ENCODE measurements around the gene EYS. TPM values are rescaled to one million over a fixed set of nuclear protein-coding genes. Genes with fewer than 3 reads are reported as not detected.

EYS gene
- total RNA-seq, 1 donor from 2014 or later = not detected

DNA sequence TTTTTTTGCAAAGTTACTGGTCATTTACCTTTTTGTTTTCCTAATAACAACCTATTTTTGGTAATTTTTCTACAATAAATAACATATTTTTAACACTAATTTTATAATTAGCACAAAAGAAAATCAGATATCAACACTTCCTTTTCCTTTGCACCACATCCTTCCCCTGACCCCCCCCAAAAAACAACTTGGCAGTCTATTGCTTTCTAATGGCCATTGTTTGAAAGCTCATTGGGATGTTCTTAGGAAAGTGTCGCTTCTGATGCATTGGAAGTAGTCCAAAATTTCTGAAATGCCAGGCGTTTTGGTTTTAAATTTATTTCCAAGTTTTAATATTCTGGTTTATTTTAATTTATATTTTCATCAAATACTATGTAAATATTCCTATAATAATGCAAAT, 407.8 kb downstream of the EYS start:
- Histone ChIP-seq H3K36me3 (no peaks in the 10 kb centered on the region), H3K27me3 (no peaks in the 10 kb centered on the region), H3K4me3 (no peak overlapping the region), H3K4me1 (no peaks in the 10 kb centered on the region), H3K27ac (no peak overlapping the region), H3K9me3 (no peaks in the 10 kb centered on the region)
- DNase-seq (ENCODE audit: low spot score in 2 of 2) = no peak
- intact Hi-C loops (cut with DNase I) = no loop called here
- TF ChIP-seq, protein P1, sequence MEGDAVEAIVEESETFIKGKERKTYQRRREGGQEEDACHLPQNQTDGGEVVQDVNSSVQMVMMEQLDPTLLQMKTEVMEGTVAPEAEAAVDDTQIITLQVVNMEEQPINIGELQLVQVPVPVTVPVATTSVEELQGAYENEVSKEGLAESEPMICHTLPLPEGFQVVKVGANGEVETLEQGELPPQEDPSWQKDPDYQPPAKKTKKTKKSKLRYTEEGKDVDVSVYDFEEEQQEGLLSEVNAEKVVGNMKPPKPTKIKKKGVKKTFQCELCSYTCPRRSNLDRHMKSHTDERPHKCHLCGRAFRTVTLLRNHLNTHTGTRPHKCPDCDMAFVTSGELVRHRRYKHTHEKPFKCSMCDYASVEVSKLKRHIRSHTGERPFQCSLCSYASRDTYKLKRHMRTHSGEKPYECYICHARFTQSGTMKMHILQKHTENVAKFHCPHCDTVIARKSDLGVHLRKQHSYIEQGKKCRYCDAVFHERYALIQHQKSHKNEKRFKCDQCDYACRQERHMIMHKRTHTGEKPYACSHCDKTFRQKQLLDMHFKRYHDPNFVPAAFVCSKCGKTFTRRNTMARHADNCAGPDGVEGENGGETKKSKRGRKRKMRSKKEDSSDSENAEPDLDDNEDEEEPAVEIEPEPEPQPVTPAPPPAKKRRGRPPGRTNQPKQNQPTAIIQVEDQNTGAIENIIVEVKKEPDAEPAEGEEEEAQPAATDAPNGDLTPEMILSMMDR (IDR thresholded peaks at IDR 0.05) = no peak

DNA sequence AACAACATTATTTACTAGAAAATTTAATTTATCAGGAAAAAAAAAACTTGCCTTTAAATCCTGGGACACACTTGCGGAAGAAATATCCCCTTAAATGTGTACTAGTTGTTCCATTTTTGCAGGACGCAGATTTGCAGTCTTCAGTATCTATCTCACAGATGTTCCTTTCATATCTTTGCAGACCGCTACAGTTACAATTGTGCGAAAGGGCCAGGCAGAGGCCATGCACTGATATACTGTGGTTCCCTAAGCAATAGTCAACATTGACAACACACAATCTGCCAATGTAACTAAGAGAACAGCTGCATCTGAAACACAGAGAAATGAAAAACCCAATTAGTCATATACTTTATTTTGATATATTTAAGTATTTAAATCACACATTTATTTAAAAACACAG, 411.2 kb downstream of the EYS start:
- intact Hi-C loops (cut with DNase I) = no loop called here

DNA sequence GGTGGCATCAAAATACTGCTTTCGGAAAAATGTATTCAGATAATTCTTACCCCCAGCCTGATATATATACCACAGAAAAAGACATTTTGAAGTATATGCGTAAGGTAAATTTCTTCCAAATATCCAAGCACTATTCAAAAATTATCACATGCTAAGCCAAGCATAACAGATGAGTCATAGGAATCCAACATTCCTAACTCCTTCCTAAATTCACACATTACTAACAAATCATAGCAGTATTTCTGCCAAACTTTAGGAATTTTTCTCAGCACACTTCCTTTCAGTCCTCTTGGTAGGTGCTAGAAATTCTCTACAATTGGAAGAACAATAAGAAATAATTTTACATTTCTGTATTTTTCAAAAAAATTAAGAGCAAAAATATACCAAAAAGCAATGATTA, 417.5 kb downstream of the EYS start:
- intact Hi-C loops (cut with DNase I) = no loop called here
- TF ChIP-seq, protein P1 (IDR thresholded peaks at IDR 0.05) = no peak

More for the DNA sequence above, 411.2 kb downstream of the EYS start:
- H3K27ac ChIP-seq = no peak overlapping the region
- no peaks in the 10 kb centered on the region for H3K36me3 ChIP-seq
- TF ChIP-seq, protein P1 (IDR thresholded peaks at IDR 0.05) = no peak
- DNase-seq (ENCODE audit: low spot score in 2 of 2) = no peak
- no peak overlapping the region for H3K4me3 ChIP-seq
- H3K9me3 ChIP-seq = no peaks in the 10 kb centered on the region
- no peaks in the 10 kb centered on the region for H3K4me1 ChIP-seq
- no peaks in the 10 kb centered on the region for H3K27me3 ChIP-seq

DNA sequence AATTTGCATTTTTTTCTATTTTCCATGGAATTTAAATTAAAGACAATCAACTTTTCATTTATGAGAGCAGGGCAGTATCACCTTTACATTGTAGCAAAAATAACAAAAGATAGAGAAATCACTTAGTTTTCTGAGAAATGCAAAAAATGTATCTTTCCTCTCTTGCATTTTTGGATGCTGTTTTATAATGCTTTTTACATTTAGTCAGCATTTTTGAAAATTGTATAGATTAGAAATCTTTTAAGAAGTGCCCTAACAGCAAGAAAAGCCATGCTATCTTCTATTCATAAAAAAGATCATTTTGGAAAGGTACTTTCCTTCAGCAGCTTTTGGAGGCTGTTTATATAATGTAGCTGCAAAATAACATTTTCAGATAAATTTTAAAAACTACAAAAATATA, 421.8 kb downstream of the EYS start:
- intact Hi-C loops (cut with DNase I) = no loop called here
- TF ChIP-seq, protein P1 (IDR thresholded peaks at IDR 0.05) = no peak

More for the DNA sequence above, 417.5 kb downstream of the EYS start:
- Histone ChIP-seq H3K9me3 (no peaks in the 10 kb centered on the region), H3K27ac (no peak overlapping the region), H3K4me3 (no peak overlapping the region), H3K27me3 (no peaks in the 10 kb centered on the region), H3K36me3 (no peaks in the 10 kb centered on the region), H3K4me1 (no peaks in the 10 kb centered on the region)
- DNase-seq (ENCODE audit: low spot score in 2 of 2) = no peak

DNA sequence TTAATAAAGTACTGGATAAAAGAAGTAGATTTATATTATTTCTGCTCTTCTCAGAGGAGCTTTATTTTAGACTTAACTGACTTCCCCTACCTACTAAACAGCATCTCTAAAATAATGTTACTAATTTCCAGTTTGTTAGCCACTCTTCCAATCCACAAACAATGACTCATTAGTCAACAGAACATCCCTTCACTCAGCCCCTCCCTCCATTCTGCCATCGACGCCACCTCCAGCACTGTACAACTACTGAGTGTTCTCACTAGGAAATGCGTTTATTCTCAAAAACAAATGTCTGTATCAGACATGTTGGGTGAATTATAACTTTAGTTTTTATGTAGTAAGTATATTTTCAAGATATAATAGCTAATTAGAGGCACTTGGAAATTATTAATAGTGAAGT, 427.0 kb downstream of the EYS start:
- H3K27ac ChIP-seq = no peak overlapping the region
- TF ChIP-seq, protein P1 (IDR thresholded peaks at IDR 0.05) = no peak
- no peaks in the 10 kb centered on the region for H3K27me3 ChIP-seq
- intact Hi-C loops (cut with DNase I) = no loop called here
- no peaks in the 10 kb centered on the region for H3K9me3 ChIP-seq
- DNase-seq (ENCODE audit: low spot score in 2 of 2) = no peak
- H3K36me3 ChIP-seq = no peaks in the 10 kb centered on the region
- no peaks in the 10 kb centered on the region for H3K4me1 ChIP-seq
- H3K4me3 ChIP-seq = no peak overlapping the region

More for the DNA sequence above, 421.8 kb downstream of the EYS start:
- no peak for DNase-seq (ENCODE audit: low spot score in 2 of 2)
- Histone ChIP-seq H3K9me3 (no peaks in the 10 kb centered on the region), H3K36me3 (no peaks in the 10 kb centered on the region), H3K4me1 (no peaks in the 10 kb centered on the region), H3K4me3 (no peak overlapping the region), H3K27me3 (no peaks in the 10 kb centered on the region), H3K27ac (no peak overlapping the region)

DNA sequence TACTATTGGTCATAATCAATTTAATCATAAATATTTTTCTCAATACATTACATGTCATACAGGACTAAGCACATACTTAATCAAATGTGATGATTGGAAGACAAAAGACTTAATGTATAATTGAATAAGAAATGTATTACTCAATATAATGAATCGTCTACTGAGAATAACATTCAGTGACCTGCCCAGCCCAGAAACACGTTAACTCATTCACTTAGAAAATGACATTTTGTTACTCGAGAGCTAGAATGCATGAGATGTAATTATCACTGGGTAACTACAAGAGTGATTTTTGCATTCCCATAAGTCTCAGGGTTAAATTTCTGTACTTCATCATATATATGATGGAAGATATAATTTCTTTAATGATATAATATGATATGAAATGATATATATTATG, 444.8 kb downstream of the EYS start:
- Histone ChIP-seq H3K36me3 (no peaks in the 10 kb centered on the region), H3K4me3 (no peak overlapping the region), H3K27ac (no peak overlapping the region), H3K9me3 (no peaks in the 10 kb centered on the region), H3K27me3 (no peaks in the 10 kb centered on the region), H3K4me1 (no peaks in the 10 kb centered on the region)
- TF ChIP-seq, protein P1 (IDR thresholded peaks at IDR 0.05) = no peak
- DNase-seq (ENCODE audit: low spot score in 2 of 2) = no peak
- intact Hi-C loops (cut with DNase I) = no loop called here

All from ascending aorta (tissue), 2 donors.